BJ (cell line): ENCODE data around the gene MTA2. TPM values are rescaled to one million over a fixed set of nuclear protein-coding genes. Genes with fewer than 3 reads are reported as not detected.
A peak's percentile ranks its signal among the peaks of the same experiment; 100 is the strongest.

Source experiments
- CTCF ChIA-PET: fragments of 350-600 bp; formaldehyde crosslinking; extraction: SDS; loops from one replicate; lab custom pipeline; 2021; ENCODE audit warnings: antibody characterized with exemption, inconsistent platforms; lab: Yijun Ruan, JAX
- POLR2A ChIA-PET: fragments of 300-600 bp; sonication (Branson Sonifier 250); formaldehyde crosslinking; extraction: SDS; loops from one replicate; lab custom pipeline; 2021; ENCODE audit warnings: antibody characterized with exemption; lab: Charles Lee
- DNase-seq: peaks from one replicate; pipeline ENCODE4 v3.0.0-alpha.2; 2011; ENCODE audit warnings: low read depth
- H3K27me3 ChIP-seq: 2 replicates; pipeline ENCODE4 v1.6.0; 2011; ENCODE audit warnings: low read length; ENCODE audit not compliant: control insufficient read depth, insufficient read depth
- H3K36me3 ChIP-seq: 2 replicates; pipeline ENCODE4 v1.5.1; 2011; ENCODE audit warnings: low read length; ENCODE audit not compliant: control insufficient read depth, insufficient read depth
- H3K4me3 ChIP-seq: 2 replicates; pipeline ENCODE4 v1.5.1; 2011; ENCODE audit warnings: low read depth, mild to moderate bottlenecking, control low read depth, low read length
- CTCF ChIP-seq: IDR thresholded peaks from 2 replicates; pipeline ENCODE4 v1.5.1; 2011; ENCODE audit warnings: low read depth, mild to moderate bottlenecking, control low read depth, inconsistent platforms, low read length, moderate library complexity; ENCODE audit not compliant: insufficient read depth
- polyA plus RNA-seq: library from polyadenylated mRNA; depleted of rRNA; stranded (reverse); fragments of >200 nt; gene quantifications from 2 replicates; pipeline ENCODE4 v1.2.3, GENCODE V29; 2011

Gene MTA2
- polyA plus RNA-seq, 1 experiment: 16.4 TPM

GRCh38 chr11:62644220-62644619, 42.6 kb upstream of the MTA2 start:
- Histone ChIP-seq H3K4me3 (no peak overlapping the region), H3K36me3 (peaks cover 23% of the 10 kb centered on the region), H3K27me3 (no peaks in the 10 kb centered on the region)
- ChIA-PET POLR2A (no interaction called here), CTCF (interaction anchor here (0.7 to 1.1 kb wide), 3 partner anchors 29 to 52 kb away, joined by 3 to 4 read pairs (median 3); partner anchors contain the start of gene TUT1)
- no peak for DNase-seq
- TF ChIP-seq CTCF: no peak

GRCh38 chr11:62632492-62632891, 30.8 kb upstream of the MTA2 start:
- no peaks in the 10 kb centered on the region for H3K27me3 ChIP-seq
- H3K36me3 ChIP-seq: peaks cover 54% of the 10 kb centered on the region
- POLR2A ChIA-PET: interaction anchor here (0.5 kb wide), 1 partner anchor 229 kb away, joined by 9 read pairs; no protein-coding TSS in a partner anchor
- CTCF ChIA-PET: no interaction called here
- H3K4me3 ChIP-seq: no peak overlapping the region
- DNase-seq: no peak
- TF ChIP-seq CTCF: no peak

GRCh38 chr11:62627713-62628112, 26.0 kb upstream of the MTA2 start:
- DNase-seq: no peak
- Histone ChIP-seq H3K36me3 (peaks cover 51% of the 10 kb centered on the region), H3K27me3 (no peaks in the 10 kb centered on the region), H3K4me3 (no peak overlapping the region)
- TF ChIP-seq CTCF: 0 out of 2 replicates have a peak, but pooled peaks have one; percentile 6
- POLR2A ChIA-PET: interaction anchor here (0.6 kb wide), 1 partner anchor 212 kb away, joined by 3 read pairs; no protein-coding TSS in a partner anchor
- CTCF ChIA-PET: interaction anchor here (1.1 to 1.4 kb wide), 3 partner anchors 9 to 232 kb away, joined by 3 to 7 read pairs (median 5); no protein-coding TSS in a partner anchor

GRCh38 chr11:62622476-62623089, 20.9 kb upstream of the MTA2 start:
- peaks cover 17% of the 10 kb centered on the region for H3K36me3 ChIP-seq

More at GRCh38 chr11:62622476-62623089, 20.9 kb upstream of the MTA2 start:
- TF ChIP-seq CTCF: no peak
- DNase-seq: no peak
- CTCF ChIA-PET: interaction anchor here (0.7 to 4.0 kb wide), 5 partner anchors 11 to 227 kb away, joined by 3 to 26 read pairs (median 3); partner anchors contain the start of genes EML3, ROM1 and TUT1
- POLR2A ChIA-PET: interaction anchor here (2.2 kb wide), 1 partner anchor 43 kb away, joined by 11 read pairs; the partner anchor contains the start of genes C11orf98 and CSKMT
- Histone ChIP-seq H3K4me3 (peak overlapping the region; percentile 54), H3K27me3 (no peaks in the 10 kb centered on the region)
